ENCODE data around the gene NEURL4.

Gene NEURL4

GRCh38 chr17:7304179-7304578 lies 25.0 kb downstream of the NEURL4 start:
- DNase-seq (ENCODE audit: low read depth): no peak

GRCh38 chr17:7296189-7296861 lies 32.8 kb downstream of the NEURL4 start:
- DNase-seq (ENCODE audit: low read depth): peak; percentile 49

- DNase-seq (ENCODE audit: low read depth): no peak
Measured at GRCh38 chr17:7295230-7296180, 33.6 kb downstream of the NEURL4 start.

- DNase-seq (ENCODE audit: low read depth): no peak
Measured at GRCh38 chr17:7294614-7295153, 34.5 kb downstream of the NEURL4 start, which contains the start of gene YBX2. Gene YBX2, minus strand, starts transcription at chr17:7294639. Its CDS starts 139 bp downstream, at chr17:7294500.

GRCh38 chr17:7293816-7294613 lies 35.1 kb downstream of the NEURL4 start:
- DNase-seq (ENCODE audit: low read depth): no peak

GRCh38 chr17:7293159-7293558 lies 36.0 kb downstream of the NEURL4 start:
- DNase-seq (ENCODE audit: low read depth): no peak

- DNase-seq (ENCODE audit: low read depth): no peak
Measured at GRCh38 chr17:7292729-7293128, 36.4 kb downstream of the NEURL4 start.

- no peak for DNase-seq (ENCODE audit: low read depth)
Measured at GRCh38 chr17:7292194-7292593, 36.9 kb downstream of the NEURL4 start.

GRCh38 chr17:7290685-7291084 lies 38.5 kb downstream of the NEURL4 start:
- DNase-seq (ENCODE audit: low read depth): no peak

GRCh38 chr17:7290166-7290565 lies 39.0 kb downstream of the NEURL4 start:
- DNase-seq (ENCODE audit: low read depth): no peak

- DNase-seq (ENCODE audit: low read depth): no peak
Measured at GRCh38 chr17:7289256-7290032, 39.7 kb downstream of the NEURL4 start.

GRCh38 chr17:7285679-7286078 lies 43.5 kb downstream of the NEURL4 start:
- no peak for DNase-seq (ENCODE audit: low read depth)

GRCh38 chr17:7284911-7285310 lies 44.2 kb downstream of the NEURL4 start:
- DNase-seq (ENCODE audit: low read depth): no peak

- DNase-seq (ENCODE audit: low read depth): no peak
Measured at GRCh38 chr17:7283471-7284216, 45.5 kb downstream of the NEURL4 start.

- no peak for DNase-seq (ENCODE audit: low read depth)
Measured at GRCh38 chr17:7282752-7283321, 46.3 kb downstream of the NEURL4 start.

GRCh38 chr17:7281953-7282751 lies 47.0 kb downstream of the NEURL4 start:
- DNase-seq (ENCODE audit: low read depth): no peak

GRCh38 chr17:7281074-7281952 lies 47.8 kb downstream of the NEURL4 start, which contains the start of gene SLC2A4:
Gene SLC2A4, plus strand, starts transcription at chr17:7281718. Its CDS starts 217 bp downstream, at chr17:7281935.
- peak; percentile 78 for DNase-seq (ENCODE audit: low read depth)

GRCh38 chr17:7280519-7281073 lies 48.5 kb downstream of the NEURL4 start:
- peak; percentile 55 for DNase-seq (ENCODE audit: low read depth)
